ENCODE measurements around the gene MOXD1.
"Not testable (repeated sequence)": the region's sequence is repeated elsewhere in the genome, so short reads cannot be mapped to it uniquely, and the experiment has no call there.

Gene MOXD1

DNA sequence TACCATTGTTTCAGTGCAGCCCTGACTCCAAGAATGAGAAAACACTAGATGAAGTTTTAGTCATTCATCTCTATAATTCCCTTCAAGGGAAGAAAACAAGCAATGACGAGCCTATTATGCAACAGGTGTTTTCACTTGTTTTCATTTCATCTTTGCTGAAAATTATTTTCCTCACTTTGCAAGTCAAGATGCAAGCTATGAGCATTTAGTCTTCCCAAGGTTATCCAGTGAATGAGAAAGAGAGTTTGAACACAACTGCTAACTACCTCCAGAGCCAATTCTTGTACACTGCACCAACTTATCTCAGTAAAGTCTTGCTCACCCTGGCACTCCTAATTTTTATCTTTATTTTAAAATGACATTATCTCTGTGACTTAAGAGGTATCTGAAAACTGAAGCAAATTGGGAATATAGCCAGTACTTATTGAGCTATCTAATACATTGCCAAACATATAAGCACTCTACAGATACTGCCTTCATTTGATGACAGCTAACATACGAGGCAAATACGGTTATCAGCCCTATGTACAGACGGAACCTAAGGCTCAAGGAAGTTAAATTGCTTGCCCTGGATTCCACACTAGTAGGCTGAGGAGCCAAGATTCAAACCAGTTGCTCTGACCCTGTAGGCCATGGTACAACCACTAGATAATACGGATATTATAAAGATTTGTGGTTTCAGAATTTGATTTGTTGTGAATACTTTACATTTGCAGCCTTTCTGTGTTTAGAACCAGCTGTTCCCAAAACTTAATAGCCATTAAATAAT lies 36.8 kb downstream of the MOXD1 start:
- Histone ChIP-seq H3K9ac (ENCODE audit: low read length) (no peak overlapping the region), H3K36me3 (ENCODE audit: control insufficient read depth, insufficient read depth, low read length) (no peaks in the 10 kb centered on the region), H3K9me3 (ENCODE audit: control insufficient read depth, low read length) (no peaks in the 10 kb centered on the region), H3K27me3 (ENCODE audit: control insufficient read depth, insufficient read depth, low read length) (peaks cover 3% of the 10 kb centered on the region), H3K4me1 (ENCODE audit: control insufficient read depth, insufficient read depth, low read length) (peaks cover 3% of the 10 kb centered on the region), H3K4me3 (ENCODE audit: low read length) (no peak overlapping the region)

DNA sequence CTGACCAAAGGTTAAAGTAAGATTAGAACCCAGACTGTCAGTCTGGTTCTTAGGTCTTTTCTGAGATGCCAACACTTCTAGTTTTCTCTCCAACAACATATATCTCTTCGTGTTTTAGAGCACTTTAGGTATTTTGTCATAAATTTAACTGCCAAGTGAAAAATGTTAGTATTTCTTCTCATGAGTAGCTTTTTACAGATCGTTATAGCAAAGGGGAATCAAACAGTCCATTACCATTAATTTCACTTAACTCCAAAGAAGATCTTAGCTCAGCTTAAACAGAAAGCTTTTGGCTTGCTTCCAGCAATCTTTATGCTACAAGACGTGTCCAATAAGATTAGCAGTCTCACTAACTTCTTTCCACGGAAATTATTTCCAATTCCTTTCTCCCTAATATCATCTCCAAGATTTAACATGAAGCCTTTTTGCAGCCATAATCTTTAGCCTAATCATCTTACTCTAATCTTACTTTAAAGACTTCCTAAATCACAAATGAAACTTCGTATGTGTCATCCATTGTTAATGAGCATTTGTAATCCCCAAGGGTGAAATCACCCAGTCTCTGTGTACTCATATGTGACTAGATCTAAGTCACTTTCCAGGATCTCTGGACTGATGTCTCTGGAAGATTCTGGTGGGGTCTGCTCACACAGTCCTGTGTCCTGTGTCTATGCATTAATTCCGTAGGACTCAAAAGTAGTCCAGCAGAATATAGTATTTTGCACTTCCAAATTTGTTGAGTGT lies 38.7 kb downstream of the MOXD1 start:
- Histone ChIP-seq H3K9me3 (ENCODE audit: control insufficient read depth, low read length) (no peaks in the 10 kb centered on the region), H3K4me1 (ENCODE audit: control insufficient read depth, insufficient read depth, low read length) (peaks cover 3% of the 10 kb centered on the region), H3K36me3 (ENCODE audit: control insufficient read depth, insufficient read depth, low read length) (no peaks in the 10 kb centered on the region), H3K27me3 (ENCODE audit: control insufficient read depth, insufficient read depth, low read length) (no peaks in the 10 kb centered on the region), H3K9ac (ENCODE audit: low read length) (no peak overlapping the region), H3K4me3 (ENCODE audit: low read length) (no peak overlapping the region)

DNA sequence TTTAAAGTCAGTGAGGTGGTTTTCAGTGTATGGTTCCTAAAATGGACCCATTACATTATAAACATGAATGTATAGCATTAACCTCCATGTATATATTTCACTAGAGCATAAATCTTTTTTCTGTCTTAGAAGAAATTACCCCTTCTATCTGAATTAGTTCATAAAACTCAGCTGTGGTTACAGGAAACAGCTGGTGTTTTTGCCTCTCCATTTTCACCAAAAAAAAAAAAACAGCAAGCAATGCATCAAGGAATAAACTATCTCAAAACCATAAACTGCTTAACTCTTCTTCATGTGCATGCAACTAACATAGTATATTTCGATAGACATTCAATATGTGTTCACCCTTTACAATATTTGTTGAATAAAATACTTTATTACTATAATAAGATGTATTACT lies 40.2 kb downstream of the MOXD1 start:
- H3K4me1 ChIP-seq (ENCODE audit: control insufficient read depth, insufficient read depth, low read length), result peaks cover 7% of the 10 kb centered on the region
- H3K9me3 ChIP-seq (ENCODE audit: control insufficient read depth, low read length), result no peaks in the 10 kb centered on the region
- no peaks in the 10 kb centered on the region for H3K36me3 ChIP-seq (ENCODE audit: control insufficient read depth, insufficient read depth, low read length)
- H3K9ac ChIP-seq (ENCODE audit: low read length), result no peak overlapping the region
- no peak overlapping the region for H3K4me3 ChIP-seq (ENCODE audit: low read length)
- no peaks in the 10 kb centered on the region for H3K27me3 ChIP-seq (ENCODE audit: control insufficient read depth, insufficient read depth, low read length)

DNA sequence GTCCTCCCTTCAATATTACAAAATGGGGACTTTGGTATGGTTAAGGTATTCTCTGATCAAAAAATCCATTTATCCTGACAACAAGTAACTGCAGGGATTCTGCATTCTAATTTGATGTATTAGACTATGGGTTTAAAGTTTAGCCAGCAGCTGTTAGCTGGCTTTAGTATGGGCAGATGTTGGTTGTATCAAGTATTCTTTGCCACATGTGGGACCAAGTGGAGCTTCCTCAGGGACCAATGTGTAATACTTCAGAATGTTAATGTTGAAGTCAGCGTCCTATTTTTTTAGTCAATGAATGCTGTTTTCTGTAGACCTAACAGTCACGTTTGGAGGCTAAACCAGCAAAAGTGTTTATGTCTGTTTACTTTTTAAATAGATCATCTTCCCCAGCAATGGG lies 41.4 kb downstream of the MOXD1 start:
- H3K4me1 ChIP-seq (ENCODE audit: control insufficient read depth, insufficient read depth, low read length), result peaks cover 4% of the 10 kb centered on the region
- no peaks in the 10 kb centered on the region for H3K9me3 ChIP-seq (ENCODE audit: control insufficient read depth, low read length)
- no peak overlapping the region for H3K4me3 ChIP-seq (ENCODE audit: low read length)
- no peaks in the 10 kb centered on the region for H3K36me3 ChIP-seq (ENCODE audit: control insufficient read depth, insufficient read depth, low read length)
- no peak overlapping the region for H3K9ac ChIP-seq (ENCODE audit: low read length)
- H3K27me3 ChIP-seq (ENCODE audit: control insufficient read depth, insufficient read depth, low read length), result no peaks in the 10 kb centered on the region

DNA sequence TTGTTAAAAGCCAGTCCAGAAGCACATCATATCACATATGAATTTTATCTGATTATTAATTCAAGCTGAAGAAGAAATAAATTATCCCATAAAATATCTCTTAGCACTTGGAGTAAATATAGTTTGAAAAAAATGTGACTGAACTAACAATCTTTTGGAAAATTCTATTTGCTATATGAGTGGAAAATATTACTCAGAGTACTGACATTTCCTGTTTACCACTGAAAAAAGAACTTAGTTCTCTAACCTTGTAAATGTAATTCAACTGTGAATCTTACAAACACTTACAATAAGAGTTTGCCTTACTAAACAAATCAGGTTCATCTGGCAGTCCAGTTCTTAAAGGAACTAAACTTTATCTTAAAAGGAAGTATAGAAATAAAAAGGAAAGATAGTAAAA lies 44.2 kb downstream of the MOXD1 start:
- H3K9me3 ChIP-seq (ENCODE audit: control insufficient read depth, low read length), result no peaks in the 10 kb centered on the region
- no peak overlapping the region for H3K9ac ChIP-seq (ENCODE audit: low read length)
- no peak overlapping the region for H3K4me3 ChIP-seq (ENCODE audit: low read length)
- no peaks in the 10 kb centered on the region for H3K27me3 ChIP-seq (ENCODE audit: control insufficient read depth, insufficient read depth, low read length)
- H3K4me1 ChIP-seq (ENCODE audit: control insufficient read depth, insufficient read depth, low read length), result peaks cover 4% of the 10 kb centered on the region
- H3K36me3 ChIP-seq (ENCODE audit: control insufficient read depth, insufficient read depth, low read length), result no peaks in the 10 kb centered on the region

DNA sequence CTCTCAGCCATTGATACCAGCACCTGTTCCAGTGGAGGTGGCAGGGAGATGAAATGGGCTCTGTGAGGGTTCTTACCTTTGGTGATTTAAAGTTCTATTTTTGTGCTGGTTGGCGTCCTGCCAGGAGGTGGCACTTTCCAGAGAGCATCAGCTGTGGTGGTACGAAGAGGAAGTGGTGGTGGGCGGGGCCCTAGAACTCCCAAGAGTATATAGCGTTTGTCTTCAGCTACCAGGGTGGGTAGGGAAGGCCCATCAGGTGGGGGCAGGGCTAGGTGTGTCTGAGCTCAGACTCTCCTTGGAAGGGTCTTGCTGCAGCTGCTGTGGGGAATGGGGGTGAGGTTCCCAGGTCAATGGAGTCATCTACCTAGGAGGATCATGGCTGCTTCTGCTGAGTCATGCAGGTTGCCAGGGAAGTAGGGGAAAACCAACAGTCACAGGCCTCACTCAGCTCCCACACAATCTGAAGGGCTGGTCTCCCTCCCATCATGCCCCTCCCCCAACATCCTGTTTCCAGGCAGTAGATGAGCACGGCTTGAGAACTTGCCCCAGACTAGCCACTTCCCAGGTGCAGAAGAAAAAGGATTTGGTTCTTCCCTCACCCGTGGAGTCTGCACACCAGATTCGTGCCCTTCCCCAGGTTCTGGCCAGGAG lies 46.6 kb downstream of the MOXD1 start:
- Histone ChIP-seq H3K27me3 (ENCODE audit: control insufficient read depth, insufficient read depth, low read length) (no peaks in the 10 kb centered on the region), H3K4me3 (ENCODE audit: low read length) (no peak overlapping the region), H3K9me3 (ENCODE audit: control insufficient read depth, low read length) (no peaks in the 10 kb centered on the region), H3K4me1 (ENCODE audit: control insufficient read depth, insufficient read depth, low read length) (peaks cover 4% of the 10 kb centered on the region), H3K36me3 (ENCODE audit: control insufficient read depth, insufficient read depth, low read length) (no peaks in the 10 kb centered on the region), H3K9ac (ENCODE audit: low read length) (no peak overlapping the region)

GRCh38 chr6:132351986-132352385 lies 49.3 kb downstream of the MOXD1 start:
- H3K27me3 ChIP-seq (ENCODE audit: control insufficient read depth, insufficient read depth, low read length); H3K9ac ChIP-seq (ENCODE audit: low read length); H3K9me3 ChIP-seq (ENCODE audit: control insufficient read depth, low read length); H3K4me1 ChIP-seq (ENCODE audit: control insufficient read depth, insufficient read depth, low read length); H3K4me3 ChIP-seq (ENCODE audit: low read length); H3K36me3 ChIP-seq (ENCODE audit: control insufficient read depth, insufficient read depth, low read length): not testable (repeated sequence)

- no peaks in the 10 kb centered on the region for H3K4me1 ChIP-seq (ENCODE audit: control insufficient read depth, insufficient read depth, low read length)
- H3K9me3 ChIP-seq (ENCODE audit: control insufficient read depth, low read length), result no peaks in the 10 kb centered on the region
- H3K9ac ChIP-seq (ENCODE audit: low read length), result no peak overlapping the region
- H3K4me3 ChIP-seq (ENCODE audit: low read length), result no peak overlapping the region
- no peaks in the 10 kb centered on the region for H3K27me3 ChIP-seq (ENCODE audit: control insufficient read depth, insufficient read depth, low read length)
- H3K36me3 ChIP-seq (ENCODE audit: control insufficient read depth, insufficient read depth, low read length), result no peaks in the 10 kb centered on the region
These were observed 53.0 kb downstream of the MOXD1 start for GRCh38 chr6:132348231-132348630.

GRCh38 chr6:132344811-132345210 lies 56.5 kb downstream of the MOXD1 start:
- no peaks in the 10 kb centered on the region for H3K27me3 ChIP-seq (ENCODE audit: control insufficient read depth, insufficient read depth, low read length)
- H3K4me1 ChIP-seq (ENCODE audit: control insufficient read depth, insufficient read depth, low read length), result no peaks in the 10 kb centered on the region
- no peak overlapping the region for H3K4me3 ChIP-seq (ENCODE audit: low read length)
- H3K9me3 ChIP-seq (ENCODE audit: control insufficient read depth, low read length), result no peaks in the 10 kb centered on the region
- H3K9ac ChIP-seq (ENCODE audit: low read length), result no peak overlapping the region
- no peaks in the 10 kb centered on the region for H3K36me3 ChIP-seq (ENCODE audit: control insufficient read depth, insufficient read depth, low read length)

- Histone ChIP-seq H3K4me3 (ENCODE audit: low read length) (no peak overlapping the region), H3K9ac (ENCODE audit: low read length) (no peak overlapping the region), H3K9me3 (ENCODE audit: control insufficient read depth, low read length) (no peaks in the 10 kb centered on the region), H3K4me1 (ENCODE audit: control insufficient read depth, insufficient read depth, low read length) (no peaks in the 10 kb centered on the region), H3K27me3 (ENCODE audit: control insufficient read depth, insufficient read depth, low read length) (peaks cover 1% of the 10 kb centered on the region), H3K36me3 (ENCODE audit: control insufficient read depth, insufficient read depth, low read length) (no peaks in the 10 kb centered on the region)
These were observed 59.6 kb downstream of the MOXD1 start for GRCh38 chr6:132341646-132342045.

GRCh38 chr6:132334521-132334885 lies 66.8 kb downstream of the MOXD1 start:
- Histone ChIP-seq H3K9ac (ENCODE audit: low read length) (no peak overlapping the region), H3K27me3 (ENCODE audit: control insufficient read depth, insufficient read depth, low read length) (peaks cover 5% of the 10 kb centered on the region), H3K4me3 (ENCODE audit: low read length) (no peak overlapping the region)

More at GRCh38 chr6:132334521-132334885, 66.8 kb downstream of the MOXD1 start:
- no peaks in the 10 kb centered on the region for H3K9me3 ChIP-seq (ENCODE audit: control insufficient read depth, low read length)
- no peaks in the 10 kb centered on the region for H3K36me3 ChIP-seq (ENCODE audit: control insufficient read depth, insufficient read depth, low read length)
- peaks cover 6% of the 10 kb centered on the region for H3K4me1 ChIP-seq (ENCODE audit: control insufficient read depth, insufficient read depth, low read length)
